Common myeloid progenitor, CD34-positive (primary cell): ENCODE results near the gene TNRC6A.
A peak's percentile ranks its signal among the peaks of the same experiment; 100 is the strongest.

ENCODE experiments used
- CTCF ChIA-PET: fragments of 350-600 bp; sonication (Branson Sonifier 250); formaldehyde crosslinking; loops from one replicate; lab custom pipeline; 2021; ENCODE audit warnings: antibody characterized with exemption; lab: Charles Lee
- POLR2A ChIA-PET: fragments of 350-600 bp; sonication (Branson Sonifier 250); formaldehyde crosslinking; loops from one replicate; lab custom pipeline; 2021; ENCODE audit warnings: antibody characterized with exemption; lab: Charles Lee
- DNase-seq, 3 donors: peaks; one replicate each; pipeline versions ENCODE4 v3.0.0 to v3.0.0-alpha.2; 2013
- H3K27ac ChIP-seq, 2 experiments: 1 replicate in 1 of 2; 2 replicates in 1 of 2; pipeline ENCODE4 v1.7.0; 2013; ENCODE audit warnings: inconsistent platforms in 2 of 2, low read length in 2 of 2, mild to moderate bottlenecking in 2 of 2, low read depth in 1 of 2, moderate library complexity in 1 of 2; ENCODE audit not compliant: severe bottlenecking in 2 of 2, insufficient read depth in 1 of 2, poor library complexity in 1 of 2
- H3K27me3 ChIP-seq, 5 experiments: replicated peaks in 2 of 5; 1 replicate in 3 of 5; 2 replicates in 2 of 5; pipeline versions ENCODE4 v1.6.1 to v1.7.0; 2013; ENCODE audit warnings: low read length in 4 of 5, mild to moderate bottlenecking in 2 of 5, moderate library complexity in 2 of 5, inconsistent platforms in 1 of 5; ENCODE audit not compliant: insufficient read depth in 5 of 5, control insufficient read depth in 4 of 5
- H3K36me3 ChIP-seq, 4 experiments: 1 replicate in 2 of 4; 2 replicates in 2 of 4; pipeline versions ENCODE4 v1.6.1 to v1.7.0; 2013; ENCODE audit warnings: low read length in 3 of 4, control low read depth in 1 of 4, mild to moderate bottlenecking in 1 of 4; ENCODE audit not compliant: control insufficient read depth in 4 of 4, insufficient read depth in 4 of 4
- H3K4me1 ChIP-seq, 4 experiments: 1 replicate in 3 of 4; 2 replicates in 1 of 4; pipeline versions ENCODE4 v1.6.1 to v1.7.1; 2013; ENCODE audit warnings: low read length in 3 of 4, mild to moderate bottlenecking in 3 of 4, control low read depth in 1 of 4, inconsistent platforms in 1 of 4, moderate library complexity in 1 of 4; ENCODE audit not compliant: control insufficient read depth in 4 of 4, insufficient read depth in 4 of 4; ENCODE audit errors: control extremely low read depth in 1 of 4
- H3K4me3 ChIP-seq, 7 experiments: 1 replicate in 4 of 7; 2 replicates in 3 of 7; pipeline versions ENCODE4 v1.5.1 to v1.7.0; 2013; ENCODE audit warnings: mild to moderate bottlenecking in 7 of 7, low read length in 6 of 7, moderate library complexity in 6 of 7, inconsistent platforms in 2 of 7, low read depth in 2 of 7, control low read depth in 1 of 7; ENCODE audit not compliant: insufficient read depth in 4 of 7, control insufficient read depth in 1 of 7; ENCODE audit errors: extremely low read depth in 1 of 7
- H3K9me3 ChIP-seq, 5 experiments: 1 replicate in 4 of 5; 2 replicates in 1 of 5; pipeline versions ENCODE4 v1.6.1 to v1.7.1; 2013; ENCODE audit warnings: low read length in 4 of 5, mild to moderate bottlenecking in 2 of 5, inconsistent platforms in 1 of 5, low read depth in 1 of 5, moderate library complexity in 1 of 5; ENCODE audit not compliant: control insufficient read depth in 4 of 5, insufficient read depth in 2 of 5; ENCODE audit errors: control extremely low read depth in 1 of 5
- WGBS: methylation state at CpG from one replicate; pipeline ENCODE4 v1.1.5; 2013; ENCODE audit not compliant: insufficient coverage; 5-methylcytosine and 5-hydroxymethylcytosine counted together

Gene TNRC6A

DNA sequence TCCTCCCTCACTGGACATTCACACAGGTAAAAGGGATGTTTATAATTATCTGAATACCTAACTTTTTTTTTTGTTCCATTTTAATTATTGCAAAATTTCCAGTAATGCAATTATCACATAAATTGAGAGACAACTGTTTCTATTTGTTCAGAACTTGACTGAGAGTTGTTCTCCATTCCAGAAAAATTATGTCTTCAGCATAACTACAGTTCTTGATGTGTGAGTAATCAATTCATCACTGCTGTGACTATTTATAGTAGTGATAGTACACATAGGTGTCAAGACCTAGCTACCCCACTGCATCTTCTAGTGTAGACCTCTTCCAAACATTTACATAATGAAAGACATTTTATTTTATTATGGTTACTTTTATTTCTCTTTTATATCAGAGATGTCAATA, 5.8 kb upstream of the TNRC6A start:
- H3K4me3 ChIP-seq, result no peak overlapping the region
- peaks cover under 1 to 2% (median under 1%) of the 10 kb centered on the region in 4 experiments for H3K4me1 ChIP-seq
- no peak overlapping the region for H3K27ac ChIP-seq
- ChIA-PET POLR2A (no interaction called here), CTCF (no interaction called here)
- no peaks in the 10 kb centered on the region for H3K9me3 ChIP-seq
- no peaks in the 10 kb centered on the region for H3K27me3 ChIP-seq
- DNase-seq, result no peak
- no peaks in the 10 kb centered on the region for H3K36me3 ChIP-seq

DNA sequence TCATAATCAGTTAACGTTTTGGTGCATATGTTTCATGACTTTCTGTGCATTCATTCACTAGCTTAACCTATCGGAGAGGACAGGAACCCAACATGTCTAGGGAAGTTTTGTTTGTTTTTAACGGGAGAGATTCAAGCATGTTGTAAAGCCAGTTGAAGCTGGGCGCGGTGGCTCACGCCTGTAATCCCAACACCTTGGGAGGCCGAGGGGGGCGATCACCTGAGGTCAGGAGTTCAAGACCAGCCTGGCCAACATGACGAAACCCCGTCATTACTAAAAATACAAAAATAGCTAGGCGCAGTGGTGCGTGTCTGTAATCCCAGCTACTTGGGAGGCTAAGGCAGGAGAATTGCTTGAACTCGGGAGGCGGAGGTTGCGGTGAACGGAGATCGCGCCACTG, 1.4 kb upstream of the TNRC6A start:
- Histone ChIP-seq H3K4me3 (no peak overlapping the region), H3K9me3 (no peaks in the 10 kb centered on the region), H3K4me1 (peaks cover 6 to 19% (median 11%) of the 10 kb centered on the region in 4 experiments), H3K36me3 (peaks cover 0 to 11% (median 4%) of the 10 kb centered on the region in 4 experiments), H3K27ac (no peak overlapping the region), H3K27me3 (no peaks in the 10 kb centered on the region)
- ChIA-PET POLR2A (no interaction called here), CTCF (interaction anchor here (0.9 kb wide), 1 partner anchor 7 kb away, joined by 3 read pairs; no protein-coding TSS in a partner anchor)
- DNase-seq, result no peak
- WGBS, result 100% methylated on average over 6 of the region's 18 CpGs

DNA sequence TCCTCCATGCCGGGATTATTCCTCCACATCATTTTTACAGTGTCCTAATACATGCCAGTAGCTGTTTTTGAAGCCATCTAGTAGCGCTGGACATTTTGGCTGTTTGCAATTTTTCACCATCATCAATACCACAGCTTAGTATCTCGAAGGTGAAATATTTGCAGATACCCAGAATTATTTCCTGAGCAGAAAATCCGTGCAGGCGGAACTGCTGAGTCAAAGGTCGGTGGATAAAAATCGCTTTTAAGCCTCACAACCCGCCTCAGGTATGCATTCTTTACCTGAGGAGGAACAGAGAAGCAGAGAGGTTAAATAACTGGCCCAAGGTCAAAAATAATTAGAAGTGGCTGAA, 584 bp upstream of the TNRC6A start:
- DNase-seq, result no peak
- Histone ChIP-seq H3K4me1 (peaks cover 6 to 19% (median 11%) of the 10 kb centered on the region in 4 experiments), H3K27me3 (no peaks in the 10 kb centered on the region), H3K27ac (peak overlapping the region; percentile 68 to 87), H3K9me3 (no peaks in the 10 kb centered on the region), H3K36me3 (peaks cover 0 to 17% (median 7%) of the 10 kb centered on the region in 4 experiments), H3K4me3 (peak overlapping the region; percentile 84 to 95 (median 90))
- CTCF ChIA-PET, result no interaction called here
- 0% methylated on average over 6 of the region's 8 CpGs for WGBS
- POLR2A ChIA-PET, result no interaction called here

DNA sequence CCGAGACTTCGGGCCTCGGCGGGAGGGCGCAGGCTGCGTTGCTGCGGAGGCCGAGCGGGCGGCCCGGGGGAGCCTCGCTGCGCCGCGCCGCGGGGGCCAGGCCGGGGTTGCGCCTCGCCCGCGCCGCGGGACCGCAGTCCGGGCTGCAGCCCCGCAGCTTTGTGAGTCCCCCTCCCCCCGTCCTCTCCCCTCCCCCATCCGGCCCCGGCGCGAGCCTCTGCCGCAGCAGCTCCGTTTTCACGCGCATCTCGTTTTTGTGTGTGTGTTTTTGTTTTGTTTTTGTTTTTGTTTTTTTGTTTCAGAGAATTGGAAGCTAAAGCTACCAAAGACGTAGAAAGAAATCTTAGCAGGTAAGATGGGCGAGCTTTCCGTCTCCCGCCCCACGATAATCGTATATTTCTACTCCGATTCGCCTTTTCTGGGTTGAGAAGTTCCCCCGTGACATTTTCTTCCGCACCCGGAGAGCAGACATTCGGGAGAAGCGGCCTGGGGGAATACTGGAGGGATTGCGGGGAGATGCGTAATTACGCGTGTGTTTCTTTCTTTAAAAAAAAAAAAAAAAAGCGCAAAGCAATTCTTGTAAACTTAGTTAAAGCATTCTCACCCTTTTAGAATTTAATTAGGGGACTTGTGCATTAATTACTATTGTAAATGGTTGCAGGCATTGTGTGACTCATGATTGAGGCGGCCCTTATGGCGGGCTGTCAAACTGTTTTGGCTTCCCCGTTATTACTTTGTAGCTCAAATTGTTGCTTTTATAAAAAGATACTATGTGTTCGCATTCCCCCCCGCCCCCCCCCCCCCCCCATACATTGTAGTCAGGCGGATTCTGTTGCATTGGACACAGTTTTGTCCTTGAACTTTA, 732 bp downstream of the TNRC6A start:
- Histone ChIP-seq H3K36me3 (peaks cover 2 to 19% (median 9%) of the 10 kb centered on the region in 4 experiments), H3K27me3 (no peaks in the 10 kb centered on the region), H3K9me3 (no peaks in the 10 kb centered on the region), H3K27ac (peak overlapping the region; percentile 37 to 80), H3K4me1 (peaks cover 6 to 19% (median 11%) of the 10 kb centered on the region in 4 experiments), H3K4me3 (peak overlapping the region; percentile 84 to 95 (median 90))
- POLR2A ChIA-PET, result interaction anchor here (0.6 to 0.7 kb wide), 2 partner anchors 16 to 133 kb away, joined by 3 to 4 read pairs; no protein-coding TSS in a partner anchor
- WGBS, result 0% methylated on average over 15 of the region's 61 CpGs
- CTCF ChIA-PET, result interaction anchor here (0.5 to 1.9 kb wide), 4 partner anchors 10 to 193 kb away, joined by 3 to 6 read pairs (median 3); no protein-coding TSS in a partner anchor
- DNase-seq, result peak; percentile 22 to 70 (median 61)

DNA sequence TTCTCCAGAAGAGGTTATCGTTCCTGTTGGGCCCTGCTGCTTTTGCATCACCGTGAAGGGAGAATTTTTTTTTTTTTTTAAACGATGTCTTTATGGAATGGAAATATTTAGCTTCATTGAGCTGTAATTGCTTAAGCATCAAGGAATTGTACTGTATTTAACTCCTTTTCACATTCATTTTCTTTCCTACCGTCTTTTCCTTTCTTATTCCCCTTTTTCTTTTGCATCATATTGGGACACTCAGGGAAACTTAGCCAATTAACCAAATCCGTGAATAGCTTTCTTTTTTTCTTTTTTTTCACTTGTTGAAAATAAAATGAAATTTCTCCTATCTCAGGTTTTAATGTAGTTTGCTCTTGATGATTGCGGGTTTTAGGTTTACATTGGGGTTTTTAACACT, 1.5 kb downstream of the TNRC6A start:
- DNase-seq, result no peak
- peaks cover 3 to 19% (median 9%) of the 10 kb centered on the region in 4 experiments for H3K36me3 ChIP-seq
- WGBS, result 81% methylated on average over 2 of the region's 6 CpGs
- no peak overlapping the region for H3K27ac ChIP-seq
- H3K27me3 ChIP-seq, result no peaks in the 10 kb centered on the region
- no peaks in the 10 kb centered on the region for H3K9me3 ChIP-seq
- peak overlapping the region in 6 of 7 experiments; percentile 84 to 95 (median 92) for H3K4me3 ChIP-seq
- peaks cover 6 to 19% (median 11%) of the 10 kb centered on the region in 4 experiments for H3K4me1 ChIP-seq
- ChIA-PET POLR2A (interaction anchor here (0.6 kb wide), 1 partner anchor 134 kb away, joined by 3 read pairs; no protein-coding TSS in a partner anchor), CTCF (interaction anchor here (1.2 to 1.9 kb wide), 3 partner anchors 9 to 12 kb away, joined by 3 to 6 read pairs (median 3); no protein-coding TSS in a partner anchor)

DNA sequence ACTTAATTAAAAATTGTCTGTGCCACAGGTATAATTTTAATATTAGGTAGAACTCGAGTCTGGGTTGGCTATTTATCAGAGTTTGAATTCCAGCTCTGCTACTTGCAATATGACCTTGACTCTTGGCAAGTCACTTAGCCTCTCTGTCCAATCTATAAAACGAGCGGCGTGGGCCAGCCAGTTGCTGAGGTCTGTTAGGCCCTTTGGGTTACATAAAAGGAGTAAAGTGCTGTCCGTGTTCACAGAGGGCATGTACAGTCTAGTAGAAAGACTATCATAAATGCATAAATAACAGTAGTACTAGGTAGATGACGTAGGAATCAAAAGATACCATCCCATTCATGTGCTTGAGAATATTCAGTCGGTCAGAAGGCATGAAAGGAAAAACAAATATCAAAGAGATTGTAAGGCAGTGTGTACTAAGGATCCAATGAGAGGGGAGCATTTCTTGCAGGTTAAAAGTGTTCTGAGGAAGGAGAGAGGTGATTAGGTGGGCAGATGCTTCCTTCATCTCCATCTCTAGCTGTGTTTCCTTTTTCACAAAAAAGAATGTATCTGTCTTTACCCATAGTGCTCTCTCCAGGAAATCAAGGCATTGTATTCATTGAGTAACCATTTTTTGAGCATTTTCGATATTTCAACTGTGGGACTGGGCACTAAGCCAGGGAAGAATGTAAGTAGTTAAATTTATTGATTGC, 2.4 kb downstream of the TNRC6A start:
- no peaks in the 10 kb centered on the region for H3K9me3 ChIP-seq
- H3K27ac ChIP-seq, result no peak overlapping the region
- 100% methylated on average over 7 of the region's 8 CpGs for WGBS
- no peak for DNase-seq
- ChIA-PET POLR2A (no interaction called here), CTCF (interaction anchor here (1.0 kb wide), 1 partner anchor 17 kb away, joined by 3 read pairs; no protein-coding TSS in a partner anchor)
- H3K4me1 ChIP-seq, result peaks cover 6 to 22% (median 13%) of the 10 kb centered on the region in 4 experiments
- H3K27me3 ChIP-seq, result no peaks in the 10 kb centered on the region
- peaks cover 4 to 19% (median 9%) of the 10 kb centered on the region in 4 experiments for H3K36me3 ChIP-seq
- H3K4me3 ChIP-seq, result no peak overlapping the region
